WI38 (cell line): Measurements from ENCODE around the gene B3GNT7.

Experiments
- H3K4me3 ChIP-seq: 2 replicates; pipeline ENCODE4 v1.5.1; 2011; ENCODE audit warnings: low read depth, mild to moderate bottlenecking, control low read depth, low read length
- CTCF ChIP-seq: IDR thresholded peaks from 2 replicates; pipeline ENCODE4 v1.5.1; 2012; ENCODE audit warnings: low read depth, mild to moderate bottlenecking, control low read depth, low read length

Gene B3GNT7

GRCh38 chr2:231411237-231411636 is 15.7 kb downstream of the B3GNT7 start:
- TF ChIP-seq CTCF: no peak
- H3K4me3 ChIP-seq: no peak overlapping the region

GRCh38 chr2:231411831-231412617 is 16.5 kb downstream of the B3GNT7 start:
- TF ChIP-seq CTCF: peak; percentile 93
- H3K4me3 ChIP-seq: peak overlapping the region; percentile 71

GRCh38 chr2:231412618-231412963 is 17.1 kb downstream of the B3GNT7 start:
- no peak for TF ChIP-seq CTCF
- peak overlapping the region; percentile 71 for H3K4me3 ChIP-seq

GRCh38 chr2:231413456-231413855 is 17.9 kb downstream of the B3GNT7 start:
- H3K4me3 ChIP-seq: no peak overlapping the region
- no peak for TF ChIP-seq CTCF

GRCh38 chr2:231413921-231414476 is 18.5 kb downstream of the B3GNT7 start:
- no peak overlapping the region for H3K4me3 ChIP-seq
- TF ChIP-seq CTCF: no peak

- H3K4me3 ChIP-seq: no peak overlapping the region
- no peak for TF ChIP-seq CTCF
These were observed 19.5 kb downstream of the B3GNT7 start for GRCh38 chr2:231415029-231415428.

- no peak overlapping the region for H3K4me3 ChIP-seq
- no peak for TF ChIP-seq CTCF
These were observed 23.5 kb downstream of the B3GNT7 start for GRCh38 chr2:231418820-231419640.
